H1 (cell line): ENCODE measurements around the gene PLXNA4. TPM values are rescaled to one million over a fixed set of nuclear protein-coding genes. Genes with fewer than 3 reads are reported as not detected.

ENCODE experiments used
- CTCF ChIA-PET: fragments of 300-600 bp; sonication (Branson Sonifier 250); formaldehyde crosslinking; loops from one replicate; lab custom pipeline; 2021; ENCODE audit not compliant: partially characterized antibody; lab: Charles Lee
- POLR2A ChIA-PET: fragments of 300-600 bp; sonication (Branson Sonifier 250); formaldehyde crosslinking; loops from one replicate; lab custom pipeline; 2021; ENCODE audit warnings: inconsistent platforms; ENCODE audit not compliant: partially characterized antibody; lab: Charles Lee
- DNase-seq, 2 experiments: peaks; one replicate each; pipeline versions ENCODE4 v3.0.0 to v3.0.0-alpha.2; 2010 to 2022; ENCODE audit warnings: low spot score in 2 of 2, low read depth in 1 of 2, mixed read lengths in 1 of 2
- FAIRE-seq: peaks from 2 replicates; lab custom pipeline; 2011; peaks lifted over from hg19 to GRCh38; lab: Jason Lieb, UNC
- H2AFZ ChIP-seq: 2 replicates; pipeline ENCODE4 v1.8.1; 2012; ENCODE audit warnings: low read length, inconsistent platforms
- H2AK5ac ChIP-seq: 2 replicates; pipeline ENCODE4 v1.6.1; 2013; ENCODE audit warnings: low read depth, low read length
- H2BK120ac ChIP-seq: replicated peaks from 2 replicates; pipeline ENCODE3; 2013; ENCODE audit warnings: low read depth, low read length, inconsistent platforms
- H2BK12ac ChIP-seq: 2 replicates; pipeline ENCODE4 v1.6.1; 2013; ENCODE audit warnings: low read depth, low read length
- H2BK15ac ChIP-seq: 2 replicates; pipeline ENCODE4 v1.6.1; 2013; ENCODE audit warnings: low read length
- H2BK20ac ChIP-seq: 2 replicates; pipeline ENCODE4 v1.6.1; 2013; ENCODE audit warnings: low read length
- H2BK5ac ChIP-seq: 2 replicates; pipeline ENCODE4 v1.6.1; 2013; ENCODE audit warnings: low read depth, low read length
- H3K14ac ChIP-seq: 2 replicates; pipeline ENCODE4 v1.6.1; 2013; ENCODE audit warnings: inconsistent platforms; ENCODE audit not compliant: insufficient read length
- H3K18ac ChIP-seq: 2 replicates; pipeline ENCODE4 v1.6.1; 2013; ENCODE audit warnings: low read length; ENCODE audit errors: extremely low read depth
- H3K23ac ChIP-seq: 2 replicates; pipeline ENCODE4 v1.6.1; 2013; ENCODE audit warnings: inconsistent platforms; ENCODE audit not compliant: insufficient read length
- H3K23me2 ChIP-seq: 2 replicates; pipeline ENCODE4 v1.6.1; 2013; ENCODE audit warnings: low read depth, low read length
- H3K27ac ChIP-seq: 2 replicates; pipeline ENCODE4 v1.6.1; 2011; ENCODE audit warnings: low read depth, low read length, inconsistent platforms
- H3K27me3 ChIP-seq, 4 experiments: replicated peaks in 1 of 4; 1 replicate in 1 of 4; 2 replicates in 3 of 4; pipeline versions ENCODE4 v1.6.1 to v1.8.1; 2011 to 2013; ENCODE audit warnings: low read length in 3 of 4, mild to moderate bottlenecking in 3 of 4, inconsistent platforms in 2 of 4, mixed read lengths in 2 of 4, moderate library complexity in 1 of 4; ENCODE audit not compliant: control insufficient read depth in 3 of 4, insufficient read depth in 3 of 4; ENCODE audit errors: extremely low read depth in 1 of 4
- H3K36me3 ChIP-seq, 4 experiments: 2 replicates each; pipeline versions ENCODE4 v1.6.1 to v1.8.1; 2011 to 2013; ENCODE audit warnings: mild to moderate bottlenecking in 4 of 4, low read length in 3 of 4, moderate library complexity in 2 of 4, control low read depth in 1 of 4, inconsistent platforms in 1 of 4; ENCODE audit not compliant: insufficient read depth in 4 of 4, control insufficient read depth in 2 of 4
- H3K4ac ChIP-seq: replicated peaks from 2 replicates; pipeline ENCODE3; 2013; ENCODE audit warnings: low read length, low read depth, mixed read lengths, inconsistent platforms; ENCODE audit not compliant: insufficient read length
- H3K4me1 ChIP-seq, 4 experiments: replicated peaks in 1 of 4; 1 replicate in 1 of 4; 2 replicates in 3 of 4; pipeline versions ENCODE4 v1.6.1 to v1.8.1; 2011 to 2013; ENCODE audit warnings: low read length in 3 of 4, inconsistent platforms in 2 of 4, mixed read lengths in 1 of 4; ENCODE audit not compliant: insufficient read depth in 4 of 4, control insufficient read depth in 3 of 4
- H3K4me2 ChIP-seq, 2 experiments: 2 replicates each; pipeline versions ENCODE4 v1.6.1 to v1.8.1; 2011 to 2013; ENCODE audit warnings: low read depth in 2 of 2, low read length in 2 of 2, control low read depth in 1 of 2, inconsistent platforms in 1 of 2, mild to moderate bottlenecking in 1 of 2; ENCODE audit not compliant: insufficient read depth in 1 of 2
- H3K4me3 ChIP-seq, 4 experiments: fragments of 200-600, 300-600 bp in 1 of 4; sonication (generic), shearing (Covaris generic), sonication (Bioruptor Twin) in 1 of 4; 2 replicates each; pipeline versions ENCODE4 v1.5.1 to v1.8.1; 2011 to 2016; ENCODE audit warnings: low read length in 4 of 4, low read depth in 3 of 4, control low read depth in 2 of 4, inconsistent platforms in 2 of 4, mild to moderate bottlenecking in 2 of 4, mixed read lengths in 1 of 4, moderate library complexity in 1 of 4; ENCODE audit not compliant: insufficient read depth in 2 of 4; ENCODE audit errors: extremely low read depth in 1 of 4
- H3K56ac ChIP-seq: replicated peaks from 2 replicates; pipeline ENCODE3; 2013; ENCODE audit warnings: low read depth, mild to moderate bottlenecking, mixed read lengths, low read length, inconsistent platforms; ENCODE audit not compliant: insufficient read length
- H3K79me1 ChIP-seq: 2 replicates; pipeline ENCODE4 v1.6.1; 2013; ENCODE audit warnings: low read depth, low read length, control low read depth
- H3K79me2 ChIP-seq, 2 experiments: 2 replicates each; pipeline versions ENCODE4 v1.6.1 to v1.8.1; 2012 to 2013; ENCODE audit warnings: low read length in 2 of 2, mild to moderate bottlenecking in 2 of 2, inconsistent platforms in 1 of 2; ENCODE audit not compliant: insufficient read depth in 2 of 2, control insufficient read depth in 1 of 2
- H3K9ac ChIP-seq, 4 experiments: replicated peaks in 1 of 4; 1 replicate in 1 of 4; 2 replicates in 3 of 4; pipeline versions ENCODE4 v1.6.1 to v1.8.1; 2011 to 2013; ENCODE audit warnings: low read depth in 3 of 4, low read length in 3 of 4, control low read depth in 2 of 4, mild to moderate bottlenecking in 2 of 4, moderate library complexity in 2 of 4, inconsistent platforms in 1 of 4; ENCODE audit errors: extremely low read depth in 1 of 4
- H3K9me3 ChIP-seq, 2 experiments: 2 replicates each; pipeline versions ENCODE4 v1.6.1 to v1.8.1; 2012 to 2013; ENCODE audit warnings: mild to moderate bottlenecking in 2 of 2, moderate library complexity in 2 of 2, control low read depth in 1 of 2, inconsistent platforms in 1 of 2, low read depth in 1 of 2, low read length in 1 of 2, mixed read lengths in 1 of 2; ENCODE audit not compliant: insufficient read depth in 2 of 2
- H4K20me1 ChIP-seq, 2 experiments: replicated peaks in 1 of 2; 2 replicates each; pipeline versions ENCODE3 to v1.8.1; 2011 to 2013; ENCODE audit warnings: inconsistent platforms in 2 of 2, low read length in 2 of 2, mild to moderate bottlenecking in 1 of 2; ENCODE audit not compliant: insufficient read depth in 2 of 2, control insufficient read depth in 1 of 2
- H4K5ac ChIP-seq: 2 replicates; pipeline ENCODE4 v1.6.1; 2013; ENCODE audit warnings: low read length, low read depth, mixed read lengths, inconsistent platforms; ENCODE audit not compliant: insufficient read length
- H4K8ac ChIP-seq: 2 replicates; pipeline ENCODE4 v1.8.0; 2013; ENCODE audit warnings: mild to moderate bottlenecking, moderate library complexity, low read length, inconsistent platforms; ENCODE audit not compliant: insufficient read depth; ENCODE audit errors: extremely low read depth
- H4K91ac ChIP-seq: replicated peaks from 2 replicates; pipeline ENCODE3; 2013; ENCODE audit warnings: low read length, mixed read lengths, inconsistent platforms; ENCODE audit not compliant: insufficient read length
- CHD1 ChIP-seq: IDR thresholded peaks from 2 replicates; pipeline ENCODE4 v1.6.1; 2012; ENCODE audit warnings: low read depth, low read length, improper control_type of control experiment
- E2F6 ChIP-seq: IDR thresholded peaks from 2 replicates; pipeline ENCODE4 v1.6.1; 2012; ENCODE audit warnings: inconsistent platforms
- HDAC2 ChIP-seq, 2 experiments: fragments of 300-600 bp in 1 of 2; sonication (generic) in 1 of 2; IDR thresholded peaks; 2 replicates each; pipeline ENCODE4 v1.6.1; 2011 to 2012; ENCODE audit warnings: low read depth in 2 of 2, low read length in 2 of 2, mild to moderate bottlenecking in 2 of 2, moderate library complexity in 2 of 2, borderline replicate concordance in 1 of 2, inconsistent platforms in 1 of 2
- WGBS, 2 experiments: shearing (Covaris generic) in 1 of 2; methylation state at CpG; one replicate each; pipeline versions ENCODE4 v1.1.6 to v1.1.7; 2013 to 2015; ENCODE audit warnings: low lambda C conversion rate in 2 of 2, mixed read lengths in 2 of 2, inconsistent platforms in 1 of 2, low coverage in 1 of 2, missing lambda C conversion rate in 1 of 2; ENCODE audit not compliant: insufficient replicate concordance in 2 of 2, insufficient coverage in 1 of 2, insufficient read length in 1 of 2; ENCODE audit errors: extremely low coverage in 1 of 2, missing lambda C conversion rate in 1 of 2; 5-methylcytosine and 5-hydroxymethylcytosine counted together
- polyA plus RNA-seq, 7 experiments: library from polyadenylated mRNA; depleted of rRNA in 3 of 7; stranded (reverse) in 5 of 7; unstranded in 2 of 7; fragments of >200 nt in 5 of 7; fragments of 200-250 nt in 2 of 7; gene quantifications; 1 replicate in 5 of 7; 2 replicates in 1 of 7; 4 replicates in 1 of 7; pipeline versions ENCODE4 v1.2.1 to v1.2.3, GENCODE V29; 2011 to 2013; ENCODE audit warnings: missing spikeins in 2 of 7, mixed read lengths in 2 of 7
- total RNA-seq: library from RNA; stranded (reverse); fragmentation: NEBNext Ultra II Directional; extraction: Animal tissue kit (Norgen Biotek cat#: 25700); gene quantifications from 2 replicates; pipeline ENCODE4 v1.2.1, GENCODE V29; 2021

Gene PLXNA4
- total and polyA plus RNA-seq, 2 of the 8 experiments (the other 6 are each of a cell fraction or from before 2014, with no cell fraction given), result 0.76 to 0.79 TPM

GRCh38 chr7:132536654-132537395, 39.4 kb downstream of the PLXNA4 start:
- H3K23ac ChIP-seq, result no peak overlapping the region
- 92% methylated on average over 13 of the region's 13 CpGs; no CpG with 5 or more reads in 1 of the 2 experiments for WGBS, 2 experiments
- peak overlapping the region; percentile 45 for H3K4ac ChIP-seq
- H4K91ac ChIP-seq, result peak overlapping the region; percentile 25
- TF ChIP-seq E2F6 (no peak), HDAC2 (IDR thresholded peaks at IDR 0.05; ENCODE audit: borderline replicate concordance in 1 of 2, low read depth in 2 of 2, low read length in 2 of 2) (no peak), CHD1 (no peak)
- TF ChIP-seq, all 59 proteins: peak for 0
- ChIA-PET CTCF (interaction anchor here (0.5 to 2.7 kb wide), 6 partner anchors 17 to 847 kb away, joined by 3 to 6 read pairs (median 4); no protein-coding TSS in a partner anchor), POLR2A (no interaction called here)
- Histone ChIP-seq H4K20me1 (no peaks in the 10 kb centered on the region), H2BK5ac (no peak overlapping the region), H3K23me2 (no peaks in the 10 kb centered on the region), H3K4me3 (no peak overlapping the region), H2BK12ac (no peak overlapping the region), H3K79me2 (no peaks in the 10 kb centered on the region), H3K4me1 (peaks cover 5 to 13% (median 6%) of the 10 kb centered on the region in 4 experiments; a peak in 5 of 7 replicates), H3K4me2 (no peak overlapping the region), H2AFZ (no peak overlapping the region), H2AK5ac (no peak overlapping the region), H3K79me1 (no peaks in the 10 kb centered on the region), H4K5ac (no peak overlapping the region), H2BK120ac (no peak overlapping the region), H2BK15ac (no peak overlapping the region), H3K9ac (no peak overlapping the region), H3K27ac (no peak overlapping the region), H2BK20ac (no peak overlapping the region; the same call in 1 of the 2 replicates), H3K9me3 (no peaks in the 10 kb centered on the region), H3K14ac (no peak overlapping the region), H4K8ac (no peak overlapping the region), H3K56ac (no peak overlapping the region), H3K36me3 (no peaks in the 10 kb centered on the region), H3K27me3 (peaks cover 0 to 3% (median 0%) of the 10 kb centered on the region in 4 experiments; a peak in 2 of 7 replicates), H3K18ac (no peak overlapping the region)
- DNase-seq (no peak), FAIRE-seq (no peak)
